HG02763 (cell line): ENCODE data around the gene RERE.
"Not testable (repeated sequence)": the region's sequence is repeated elsewhere in the genome, so short reads cannot be mapped to it uniquely, and the experiment has no call there.

Experiments
- ATAC-seq: cut with Tn5 transposase; IDR thresholded peaks from one replicate; pipeline ENCODE4 v1.9.1; 2021; ENCODE audit warnings: mild to moderate bottlenecking, moderate library complexity; ENCODE audit not compliant: unreplicated experiment

The RERE gene

DNA sequence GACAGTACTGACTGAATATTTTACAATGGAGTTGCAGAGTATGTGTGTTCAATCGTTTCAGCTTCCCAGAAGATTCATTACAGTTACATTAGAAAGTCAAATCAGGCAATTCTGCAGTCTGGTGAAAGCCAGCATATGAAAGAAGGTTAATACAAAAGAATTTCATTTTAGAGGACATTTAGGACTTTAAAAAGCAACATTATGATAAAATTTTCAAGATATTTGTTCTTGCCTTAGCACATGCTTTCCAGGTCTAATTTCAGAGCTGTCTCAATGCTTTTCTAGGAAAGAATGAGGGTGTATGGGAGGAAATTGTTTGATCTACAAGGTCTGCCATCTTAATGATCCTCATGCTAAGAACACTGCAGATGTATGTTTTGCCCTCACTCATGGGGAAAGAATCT lies 63.2 kb downstream of the RERE start:
- no peak for ATAC-seq

DNA sequence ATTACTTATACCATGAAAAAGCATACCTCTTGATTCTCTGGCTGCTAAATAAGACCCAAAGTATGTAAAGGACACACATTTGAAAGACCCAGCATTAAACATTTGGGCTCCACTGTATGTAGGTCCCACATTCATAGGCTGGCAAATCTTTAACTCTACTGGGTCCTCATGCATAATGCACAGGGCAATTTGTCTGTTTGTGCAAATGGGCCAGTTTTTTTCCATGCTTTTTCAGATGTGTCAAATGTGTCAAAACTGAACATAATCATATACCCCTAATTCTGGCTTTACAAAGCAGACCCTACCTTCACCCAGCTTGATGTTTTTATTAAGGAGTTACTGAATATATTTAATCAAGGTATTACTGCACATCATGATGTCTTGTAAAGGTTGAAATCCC lies 63.7 kb downstream of the RERE start:
- ATAC-seq = no peak

DNA sequence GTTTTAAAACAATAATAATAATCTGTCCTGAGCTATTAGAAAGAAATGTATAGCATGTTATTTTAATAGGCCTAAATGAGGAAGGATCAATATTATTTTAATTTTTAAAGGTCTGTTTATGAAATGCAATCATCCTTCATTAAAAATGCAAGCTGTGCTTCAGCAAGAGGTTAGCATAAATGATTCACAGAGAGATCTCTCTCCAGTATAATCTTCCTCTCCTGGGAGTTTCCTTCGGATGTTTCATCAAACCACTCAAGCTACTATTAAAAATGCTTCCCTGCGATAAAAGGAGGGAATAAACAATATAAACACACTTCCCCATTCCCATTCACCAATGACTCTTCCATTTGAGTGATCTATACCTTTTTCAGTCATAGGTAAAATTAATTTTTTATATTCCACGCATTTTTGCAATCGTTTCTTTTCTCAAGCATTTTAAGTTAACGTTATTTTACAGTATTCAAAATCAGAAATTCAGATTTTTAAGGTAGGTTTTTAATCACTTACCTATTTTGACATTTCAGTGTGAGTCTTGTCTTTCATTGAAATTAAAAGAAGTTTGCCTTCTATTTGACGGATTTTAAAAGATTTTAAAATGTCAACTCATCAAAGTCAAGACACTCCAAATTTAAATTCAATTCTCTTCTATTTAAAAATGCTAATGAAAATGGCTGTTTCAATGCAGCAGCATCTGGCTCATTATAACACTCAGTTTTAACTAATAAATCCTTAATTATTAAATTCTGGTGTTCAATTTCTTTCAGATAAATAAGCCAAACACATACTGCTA lies 64.3 kb downstream of the RERE start:
- no peak for ATAC-seq

DNA sequence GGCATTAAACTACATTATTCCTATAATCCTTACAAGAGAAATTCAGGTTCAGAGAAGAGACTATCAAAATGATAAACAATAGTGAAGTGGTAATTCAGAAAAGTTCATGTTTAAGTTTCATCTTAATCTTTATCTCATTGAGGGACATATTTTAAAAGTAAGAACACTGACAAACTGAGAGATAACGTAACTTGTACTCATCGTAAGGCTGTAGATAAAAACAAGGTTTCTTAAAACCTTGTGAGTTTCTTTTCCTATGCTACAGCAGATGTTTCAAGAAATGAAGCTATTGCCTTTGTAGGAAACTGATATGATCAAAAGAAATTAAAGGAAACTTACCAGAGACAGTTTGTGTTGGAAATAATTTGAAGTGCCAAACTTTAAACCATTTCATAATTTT lies 65.0 kb downstream of the RERE start:
- no peak for ATAC-seq

DNA sequence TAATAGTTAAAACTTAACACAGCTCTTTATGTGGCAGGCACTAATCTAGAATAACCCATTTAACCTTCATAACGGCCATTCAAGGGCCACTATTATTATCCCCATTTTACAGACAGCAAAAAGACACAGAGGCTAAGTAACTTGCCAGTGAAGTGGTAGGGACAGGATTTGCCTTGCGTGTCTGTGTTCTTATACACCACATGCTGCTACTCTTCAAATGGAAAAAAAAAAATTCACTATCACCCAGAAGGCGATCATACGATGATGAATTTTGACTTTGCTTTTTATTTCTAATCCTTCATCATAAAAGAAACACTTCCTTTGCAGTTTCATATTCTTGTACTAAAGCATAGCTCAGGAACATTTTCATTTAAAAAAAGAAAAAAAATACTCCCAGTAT lies 65.5 kb downstream of the RERE start:
- no peak for ATAC-seq

DNA sequence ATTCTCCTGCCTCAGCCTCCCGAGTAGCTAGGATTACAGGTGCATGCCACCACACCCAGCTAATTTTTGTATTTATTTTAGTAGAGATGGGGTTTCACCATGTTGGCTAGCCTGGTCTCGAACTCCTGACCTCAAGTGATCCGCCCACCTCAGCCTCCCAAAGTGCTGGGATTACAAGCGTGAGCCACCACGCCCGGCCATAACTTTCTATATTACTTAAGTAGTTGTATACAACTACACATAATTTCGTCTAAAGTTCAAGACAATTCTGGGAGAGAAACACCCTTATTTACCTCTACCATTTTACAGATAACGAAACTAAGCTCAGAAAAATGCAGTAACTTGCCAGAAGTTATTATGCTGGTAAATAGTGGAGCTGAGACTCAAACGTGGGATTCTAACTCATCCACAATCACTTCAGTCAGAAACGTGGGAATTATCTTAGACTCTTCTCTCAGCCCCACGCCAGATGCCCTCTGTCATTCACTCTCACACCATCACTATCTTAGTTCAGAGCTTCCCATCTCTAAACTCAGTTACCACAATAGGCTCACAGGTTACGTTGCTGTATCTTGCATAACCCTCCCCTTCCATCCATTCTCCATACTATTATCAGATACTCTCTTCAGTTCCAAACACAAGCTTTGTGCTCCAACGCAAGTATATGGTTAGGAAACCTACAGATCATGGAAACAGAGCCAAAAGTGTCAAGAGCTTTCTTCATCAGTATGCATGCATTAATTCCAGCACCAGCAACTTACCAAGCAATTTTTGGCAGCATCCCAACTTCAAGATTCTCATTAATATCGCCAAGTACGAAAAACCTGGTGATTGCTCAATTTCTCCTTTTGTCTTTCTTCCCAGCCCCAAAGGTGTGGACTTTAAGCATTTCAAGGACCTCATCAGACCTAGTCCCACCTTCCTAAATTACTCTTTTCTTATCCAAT lies 69.3 kb downstream of the RERE start:
- ATAC-seq = no peak

DNA sequence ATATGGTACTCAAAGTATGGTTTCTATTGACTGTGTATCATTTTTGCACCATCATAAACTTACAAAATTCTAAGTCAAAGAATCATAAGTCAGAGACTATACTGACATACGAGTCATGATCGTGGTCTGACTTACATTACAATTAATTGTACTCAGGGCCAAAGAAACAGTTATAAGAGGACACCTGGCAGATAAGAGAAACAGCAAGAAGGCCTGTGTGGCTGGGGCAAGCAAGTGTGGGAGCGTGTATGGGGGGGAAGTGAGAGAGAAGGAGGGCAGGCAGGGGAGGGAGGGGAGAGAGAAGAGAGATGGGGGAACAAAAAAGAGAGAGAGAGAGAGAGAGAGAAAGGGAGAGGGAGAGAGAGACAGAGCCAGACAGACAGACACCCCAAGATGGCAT lies 70.9 kb downstream of the RERE start:
- ATAC-seq = no peak

DNA sequence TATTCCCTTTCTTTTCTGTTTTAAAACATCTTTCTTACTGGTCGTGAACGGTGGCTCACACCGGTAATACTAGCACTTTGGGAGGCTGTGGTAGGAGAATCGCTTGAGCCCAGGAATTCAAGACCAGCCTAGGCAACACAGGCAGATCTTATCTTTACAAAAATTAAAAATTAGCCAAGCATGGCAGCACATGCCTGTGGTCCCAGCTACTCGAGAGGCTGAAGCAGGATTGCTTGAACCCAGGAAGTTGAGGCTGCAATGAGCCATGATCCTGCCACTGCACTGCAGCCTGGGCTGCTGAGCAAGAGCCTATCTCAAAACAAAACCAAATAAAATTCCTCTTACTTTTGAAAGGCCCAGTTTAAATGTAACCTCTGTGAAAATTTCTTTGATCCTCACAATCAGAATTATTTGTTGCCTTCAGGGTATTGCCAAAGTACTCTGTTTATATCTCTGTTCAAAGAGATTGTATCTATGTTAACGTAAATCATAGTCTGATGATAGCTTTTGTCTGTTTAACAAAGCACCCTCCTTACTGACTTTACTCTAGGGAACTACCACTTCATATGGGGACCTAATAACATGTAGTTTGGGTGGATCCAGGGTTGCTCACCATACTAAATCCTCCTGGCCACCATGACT lies 71.6 kb downstream of the RERE start:
- no peak for ATAC-seq

DNA sequence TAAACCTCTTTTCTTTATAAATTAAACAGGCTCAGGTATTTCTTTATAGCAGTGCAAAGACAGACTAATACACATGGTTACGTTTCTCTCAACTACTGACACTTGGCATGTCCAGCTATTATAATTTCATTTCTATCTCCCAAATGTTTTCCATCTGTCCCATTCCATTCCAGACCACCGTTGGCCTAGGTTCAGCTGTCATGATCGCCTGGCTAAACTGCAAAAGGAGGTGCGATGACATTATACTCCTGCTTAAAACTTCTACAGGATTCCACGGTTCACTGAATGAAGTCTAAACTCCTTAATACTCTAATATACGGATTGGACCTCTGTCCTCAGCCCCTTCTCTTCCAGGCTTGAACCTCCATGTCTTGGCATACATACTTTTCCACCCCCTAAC lies 72.1 kb downstream of the RERE start:
- ATAC-seq = no peak

DNA sequence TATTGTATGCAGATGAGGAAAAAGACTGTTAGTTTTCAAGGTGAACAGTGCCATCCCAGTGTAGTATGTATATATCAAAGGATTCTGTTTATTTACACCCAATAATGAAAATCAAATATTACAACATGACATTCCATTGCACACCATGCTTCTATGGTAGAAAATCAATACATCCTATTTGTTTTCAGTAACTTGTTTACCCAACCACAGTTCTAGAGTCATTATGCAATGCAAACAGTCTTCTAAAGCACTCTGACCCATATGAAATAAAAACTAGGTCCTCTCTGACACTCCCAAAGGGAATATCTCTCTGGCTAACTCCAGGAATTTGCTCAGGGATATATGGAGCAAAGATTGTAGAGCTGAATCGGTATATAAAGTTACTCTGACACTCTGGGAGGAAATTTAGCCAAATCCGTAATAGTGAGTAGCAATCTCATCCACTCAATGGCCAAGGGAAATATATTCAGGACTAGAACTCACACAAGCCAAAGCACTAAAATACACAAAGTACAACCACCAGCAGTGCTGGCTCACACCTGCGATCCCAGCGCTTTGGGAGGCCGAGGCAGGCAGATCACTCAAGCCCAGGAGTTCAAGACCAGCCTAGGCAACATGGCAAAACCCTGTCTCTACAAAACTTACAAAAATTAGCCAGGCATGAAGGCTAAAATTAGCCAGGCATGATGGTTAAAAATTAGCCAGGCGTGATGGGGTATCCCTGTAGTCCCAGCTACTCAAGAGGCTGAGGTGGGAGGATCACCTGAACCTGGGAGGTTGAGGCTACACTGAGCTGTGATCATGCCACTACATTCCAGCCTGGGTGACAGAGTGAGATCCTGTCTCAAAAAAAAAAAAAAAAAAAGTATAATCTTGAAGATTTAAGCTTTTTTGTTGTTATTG lies 75.2 kb downstream of the RERE start:
- ATAC-seq = no peak

DNA sequence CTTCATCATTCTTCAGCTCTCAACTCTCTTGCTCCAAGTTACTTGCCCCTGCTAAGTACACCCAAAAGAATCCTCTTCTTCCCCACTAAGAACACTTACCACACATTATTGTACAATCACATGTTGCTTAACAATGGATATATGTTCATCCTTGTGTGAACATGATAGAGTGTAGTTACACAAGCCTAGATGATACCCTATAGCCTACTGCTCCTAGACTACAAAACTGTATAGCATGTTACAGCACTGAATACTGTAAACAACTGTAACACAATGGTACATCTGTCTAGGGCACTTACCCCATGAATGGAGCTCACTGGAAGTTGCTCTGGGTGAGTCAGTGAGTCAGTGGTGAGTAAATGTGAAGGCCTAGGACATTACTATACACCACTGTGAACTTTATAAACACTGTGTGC lies 77.4 kb downstream of the RERE start:
- ATAC-seq = no peak

DNA sequence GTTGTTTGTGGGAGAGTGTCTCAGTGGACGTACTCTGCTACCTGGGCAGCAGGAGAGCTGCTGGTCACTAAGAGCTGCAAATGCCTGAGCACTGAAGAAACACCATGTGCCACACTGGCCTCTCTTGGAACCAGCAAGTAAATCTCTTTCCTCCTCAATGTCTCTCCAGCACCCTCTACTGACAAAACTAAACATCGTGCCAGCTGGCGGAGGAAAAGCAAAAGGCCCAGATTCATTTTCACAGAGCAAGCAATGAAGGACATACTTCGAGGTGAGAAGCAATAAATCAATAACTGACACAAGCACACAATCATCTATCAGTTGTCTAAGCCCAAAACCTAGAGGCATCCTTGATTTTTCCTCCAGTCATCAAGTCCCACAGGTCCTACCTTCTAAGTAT lies 78.1 kb downstream of the RERE start:
- no peak for ATAC-seq

DNA sequence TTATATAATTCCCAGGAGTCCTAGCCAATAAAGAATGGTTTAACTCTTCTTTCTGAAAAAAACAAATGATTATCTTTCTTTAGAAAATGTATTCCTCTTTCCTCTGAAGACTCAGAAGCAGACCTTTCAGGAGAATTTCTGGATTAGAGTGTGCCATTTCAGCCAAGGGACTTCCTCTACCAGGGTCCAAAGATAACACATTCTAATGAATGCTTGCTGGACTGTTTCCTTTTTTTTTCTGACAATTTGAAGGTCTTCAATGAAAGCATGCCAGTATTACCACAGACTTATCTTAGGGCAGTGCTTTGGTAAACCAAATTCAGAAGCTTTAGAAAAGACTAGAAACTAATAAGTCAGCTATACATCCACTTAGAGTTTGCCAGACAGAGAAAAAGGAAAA lies 80.5 kb downstream of the RERE start:
- no peak for ATAC-seq

DNA sequence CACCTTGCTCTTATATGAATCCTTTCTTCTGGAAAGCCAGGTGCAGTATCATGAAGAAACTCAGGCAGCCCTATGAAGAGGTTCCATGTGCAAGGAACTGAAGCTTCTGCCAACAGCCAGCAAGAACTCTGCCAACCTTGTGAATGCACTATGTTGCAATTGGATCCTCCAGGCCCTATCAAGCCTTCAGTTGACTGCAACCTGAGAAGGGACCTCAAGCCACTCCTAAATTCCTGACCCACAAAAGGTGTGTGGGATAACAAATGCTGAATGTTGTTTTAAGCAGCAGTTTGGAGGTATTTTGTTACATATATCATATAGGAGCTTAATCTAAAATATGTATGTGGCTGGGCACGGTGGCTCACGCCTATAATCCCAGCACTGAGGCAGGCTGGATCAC lies 84.0 kb downstream of the RERE start:
- no peak for ATAC-seq

DNA sequence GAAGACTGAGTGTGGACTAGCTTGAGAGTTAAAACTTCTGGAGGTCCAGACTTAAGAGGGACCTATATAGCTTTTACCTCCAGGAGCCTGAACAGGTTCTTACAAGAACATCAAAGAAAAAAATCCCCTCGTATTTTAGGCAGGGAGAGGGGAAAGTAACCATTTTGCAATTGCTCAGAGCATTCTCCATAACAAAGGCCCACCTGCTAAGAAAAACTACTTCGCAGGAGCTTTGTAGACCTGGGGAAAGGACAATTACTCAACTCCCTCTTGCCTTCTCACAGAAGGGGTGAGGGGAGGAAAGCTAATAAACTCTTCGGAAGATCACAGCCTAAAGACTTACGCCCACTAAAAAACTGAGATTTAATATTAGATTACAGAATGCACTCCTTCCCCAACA lies 86.3 kb downstream of the RERE start:
- no peak for ATAC-seq

DNA sequence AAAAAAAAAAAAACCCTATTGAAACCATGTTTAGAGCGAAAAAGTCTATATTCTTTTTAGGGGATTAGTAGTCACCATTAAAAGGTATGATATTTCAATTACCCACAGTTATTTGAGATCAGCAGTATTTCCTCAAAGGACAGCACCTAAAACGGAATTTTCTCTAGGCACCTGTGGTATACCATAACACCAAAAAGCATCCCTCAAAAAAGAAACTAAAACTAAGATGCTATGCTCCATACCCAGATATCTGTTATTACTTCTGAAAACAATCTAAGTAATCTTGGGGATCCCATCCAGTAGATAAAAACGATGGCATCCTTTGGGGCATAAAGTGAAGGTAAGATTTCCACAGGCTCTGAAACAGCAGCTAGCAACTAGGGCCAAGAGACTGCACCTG lies 89.0 kb downstream of the RERE start:
- ATAC-seq = no peak

DNA sequence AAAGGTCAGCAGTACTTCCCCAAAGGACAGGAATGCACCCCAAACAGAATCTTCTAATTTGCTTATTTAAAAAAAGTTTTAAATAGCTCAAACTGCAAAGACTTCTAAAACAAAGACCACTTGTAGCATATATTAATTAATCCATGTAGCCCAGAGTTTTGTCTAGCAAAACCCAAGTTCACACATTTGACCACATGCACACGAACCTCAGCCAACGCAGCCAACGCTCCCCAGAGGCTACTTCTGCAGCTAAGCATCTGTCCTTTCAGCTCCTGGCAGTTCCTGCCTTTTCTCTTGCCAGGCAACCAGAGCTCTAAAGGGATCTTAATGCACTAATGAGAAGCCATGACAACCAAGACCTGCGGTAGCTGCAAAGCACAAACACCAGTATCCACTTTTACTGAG lies 89.6 kb downstream of the RERE start:
- ATAC-seq = no peak

DNA sequence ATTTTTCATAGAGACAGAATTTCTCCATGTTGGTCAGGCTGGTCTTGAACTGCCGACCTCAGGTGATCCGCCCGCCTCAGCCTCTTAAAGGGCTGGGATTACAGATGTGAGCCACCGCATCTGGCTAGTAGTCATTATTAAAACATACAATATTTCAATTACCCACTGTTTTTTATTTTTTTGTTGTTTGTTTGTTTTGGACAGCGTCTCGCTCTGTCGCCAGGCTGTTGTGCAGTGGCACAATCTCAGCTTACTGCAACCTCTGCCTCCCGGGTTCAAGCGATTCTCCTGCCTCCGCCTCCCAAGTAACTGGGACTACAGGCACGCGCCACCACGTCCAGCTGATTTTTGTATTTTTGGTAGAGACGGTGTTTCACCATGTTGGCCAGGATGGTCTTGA lies 90.1 kb downstream of the RERE start:
- not testable (repeated sequence) for ATAC-seq

DNA sequence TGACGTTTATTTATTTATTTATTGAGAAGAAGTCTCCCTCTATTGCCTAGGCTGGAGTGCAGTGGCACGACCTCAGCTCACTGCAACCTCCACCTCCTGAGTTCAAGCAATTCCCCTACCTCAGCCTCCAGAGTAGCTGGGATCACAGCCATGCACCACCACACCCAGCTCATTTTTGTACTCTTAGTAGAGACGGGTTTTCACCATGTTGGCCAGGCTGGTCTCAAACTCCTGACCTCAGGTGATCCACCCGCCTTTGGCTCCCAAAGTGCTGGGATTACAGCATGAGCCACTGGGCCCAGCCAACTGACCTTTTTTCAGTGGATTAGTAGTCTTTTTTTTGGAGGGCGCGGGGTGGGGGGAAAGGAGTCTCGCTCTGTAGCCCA lies 90.6 kb downstream of the RERE start:
- ATAC-seq = not testable (repeated sequence)

DNA sequence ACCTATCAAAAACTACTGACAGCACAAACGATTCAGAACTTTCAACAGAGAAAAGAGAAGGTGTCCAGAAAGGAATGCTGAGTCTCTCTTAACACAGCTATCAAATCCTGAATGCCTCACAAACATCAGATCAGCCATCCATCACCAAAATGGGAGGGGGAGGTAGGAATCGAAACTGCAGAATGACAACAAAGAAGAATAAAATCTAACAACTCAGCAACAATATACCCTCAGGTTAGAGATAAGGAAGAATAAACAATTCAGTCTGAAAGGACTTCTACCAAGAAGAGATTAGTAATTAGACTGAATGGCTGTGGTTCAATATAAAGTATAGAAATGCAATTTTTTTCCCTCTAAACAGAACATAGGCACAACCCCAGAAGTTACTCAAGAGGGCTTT lies 94.4 kb downstream of the RERE start:
- ATAC-seq = no peak

DNA sequence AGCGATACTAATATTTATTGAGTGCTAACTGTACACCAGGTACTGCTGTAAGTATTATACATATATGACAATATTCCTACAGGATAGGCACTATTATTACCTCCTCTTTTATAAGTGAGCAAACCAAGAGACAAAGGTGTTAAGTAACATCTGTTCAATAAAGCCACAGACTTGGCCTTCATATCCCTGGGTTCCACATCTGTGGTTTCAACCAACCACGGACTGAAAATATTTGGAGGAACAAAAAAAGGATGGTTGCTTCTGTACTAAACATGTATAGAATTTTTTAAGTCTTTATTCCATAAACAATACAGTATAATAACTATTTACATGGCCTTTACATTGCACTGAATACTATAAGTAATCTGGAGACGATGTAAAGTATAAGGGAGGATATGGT lies 95.1 kb downstream of the RERE start:
- ATAC-seq = no peak
